ENCODE data around the gene SLC25A23.

Gene SLC25A23

DNA sequence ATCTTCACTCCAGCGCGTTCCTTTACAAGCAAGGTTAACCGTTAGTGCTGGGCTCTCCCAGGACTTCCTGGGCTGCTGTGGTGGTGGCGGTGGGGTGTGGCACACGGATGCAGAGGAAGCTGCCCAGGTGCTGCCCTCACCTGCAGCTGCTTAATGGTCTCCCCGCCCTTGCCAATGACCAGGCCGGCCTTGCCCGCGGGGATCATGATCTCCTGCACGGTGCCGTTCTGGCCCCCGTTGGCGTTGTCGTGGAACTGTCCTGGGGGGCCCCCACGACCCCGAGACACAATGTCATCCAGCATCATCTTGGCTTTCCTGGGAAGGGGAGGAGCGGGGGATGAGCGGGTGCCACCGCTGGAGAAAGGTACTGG lies 41.0 kb downstream of the SLC25A23 start:
- Histone ChIP-seq H3K9ac (ENCODE audit: low read length) (no peak overlapping the region), H3F3A (ENCODE audit: insufficient read depth, low read length) (0 out of 2 replicates have a peak, but pooled peaks cover 8% of the 10 kb centered on the region), H4K20me1 (ENCODE audit: insufficient read depth, low read length) (peaks cover 43% of the 10 kb centered on the region), H3K9me2 (replicated peaks; ENCODE audit: insufficient read depth, low read length) (no peaks in the 10 kb centered on the region), H3K27me3 (replicated peaks; ENCODE audit: insufficient read depth, low read length) (no peaks in the 10 kb centered on the region), H2AFZ (ENCODE audit: low read length) (no peak overlapping the region), H3K79me2 (ENCODE audit: low read length) (peaks cover 65% of the 10 kb centered on the region), H3K4me3 (ENCODE audit: low read length) (no peak overlapping the region), H3K36me3 (replicated peaks; ENCODE audit: insufficient read depth, low read length) (peaks cover 55% of the 10 kb centered on the region), H3K27ac (ENCODE audit: low read length) (no peak overlapping the region), H3K4me1 (ENCODE audit: low read length) (peaks cover 6% of the 10 kb centered on the region), H3K4me2 (ENCODE audit: low read depth, low read length) (no peak overlapping the region), H3K9me3 (replicated peaks; ENCODE audit: insufficient read depth, low read length) (no peaks in the 10 kb centered on the region)
- TF ChIP-seq EZH2 (optimal IDR thresholded peaks at IDR 0.05; ENCODE audit: low read depth, low read length): no peak
- TF ChIP-seq, protein P1, sequence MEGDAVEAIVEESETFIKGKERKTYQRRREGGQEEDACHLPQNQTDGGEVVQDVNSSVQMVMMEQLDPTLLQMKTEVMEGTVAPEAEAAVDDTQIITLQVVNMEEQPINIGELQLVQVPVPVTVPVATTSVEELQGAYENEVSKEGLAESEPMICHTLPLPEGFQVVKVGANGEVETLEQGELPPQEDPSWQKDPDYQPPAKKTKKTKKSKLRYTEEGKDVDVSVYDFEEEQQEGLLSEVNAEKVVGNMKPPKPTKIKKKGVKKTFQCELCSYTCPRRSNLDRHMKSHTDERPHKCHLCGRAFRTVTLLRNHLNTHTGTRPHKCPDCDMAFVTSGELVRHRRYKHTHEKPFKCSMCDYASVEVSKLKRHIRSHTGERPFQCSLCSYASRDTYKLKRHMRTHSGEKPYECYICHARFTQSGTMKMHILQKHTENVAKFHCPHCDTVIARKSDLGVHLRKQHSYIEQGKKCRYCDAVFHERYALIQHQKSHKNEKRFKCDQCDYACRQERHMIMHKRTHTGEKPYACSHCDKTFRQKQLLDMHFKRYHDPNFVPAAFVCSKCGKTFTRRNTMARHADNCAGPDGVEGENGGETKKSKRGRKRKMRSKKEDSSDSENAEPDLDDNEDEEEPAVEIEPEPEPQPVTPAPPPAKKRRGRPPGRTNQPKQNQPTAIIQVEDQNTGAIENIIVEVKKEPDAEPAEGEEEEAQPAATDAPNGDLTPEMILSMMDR (IDR thresholded peaks at IDR 0.05; ENCODE audit: low read length): no peak
- no peak for TF ChIP-seq EZH2phosphoT487 (IDR thresholded peaks at IDR 0.05; ENCODE audit: low read length)
- no peak for DNase-seq

DNA sequence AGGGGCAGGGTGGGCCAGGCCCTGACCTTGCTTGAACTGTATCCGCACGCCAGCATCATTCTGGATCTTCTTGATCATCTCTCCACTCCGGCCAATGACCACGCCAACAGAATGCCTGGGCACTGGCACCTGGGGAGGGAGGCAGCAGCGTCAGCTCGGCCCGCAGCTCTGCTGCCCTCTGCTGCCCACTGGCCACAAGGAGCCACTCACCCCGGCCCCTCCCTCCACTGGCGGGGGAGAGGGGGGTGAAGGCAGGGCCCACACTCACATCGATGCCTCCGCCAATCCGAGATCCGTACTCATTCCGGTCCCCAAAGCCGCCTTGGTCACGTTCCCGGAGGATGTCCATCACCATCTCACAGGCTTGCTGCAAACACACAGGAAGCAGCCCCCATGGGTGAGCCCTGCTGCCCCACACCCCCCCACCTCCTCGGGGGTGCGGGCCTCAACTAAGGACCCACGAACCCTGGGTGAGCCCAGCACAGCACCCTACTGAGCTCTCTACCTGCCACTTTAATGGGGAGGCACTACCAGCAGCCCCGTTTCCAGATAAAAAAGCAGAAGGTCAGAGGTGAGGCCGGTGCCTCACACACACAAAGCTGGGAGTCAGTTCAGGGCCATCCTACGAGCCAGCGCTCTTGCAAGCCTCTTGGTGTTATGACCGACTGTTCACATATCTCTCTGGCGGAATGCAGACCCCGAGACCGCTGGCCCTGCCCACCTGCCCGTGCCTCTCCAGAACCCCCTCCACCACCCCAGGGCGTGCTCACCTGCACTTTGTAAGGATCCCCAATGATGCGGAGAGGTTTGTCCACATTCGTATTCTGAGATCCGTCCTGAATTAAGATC lies 41.7 kb downstream of the SLC25A23 start:
- TF ChIP-seq EZH2 (optimal IDR thresholded peaks at IDR 0.05; ENCODE audit: low read depth, low read length): no peak
- TF ChIP-seq, protein P1 (IDR thresholded peaks at IDR 0.05; ENCODE audit: low read length): peak; percentile 12; the same call in 1 of the 2 replicates
- TF ChIP-seq EZH2phosphoT487 (IDR thresholded peaks at IDR 0.05; ENCODE audit: low read length): no peak
- peaks cover 13% of the 10 kb centered on the region; the same call in 1 of the 2 replicates for H3F3A ChIP-seq (ENCODE audit: insufficient read depth, low read length)
- H3K9me2 ChIP-seq (replicated peaks; ENCODE audit: insufficient read depth, low read length): no peaks in the 10 kb centered on the region
- no peaks in the 10 kb centered on the region for H3K27me3 ChIP-seq (replicated peaks; ENCODE audit: insufficient read depth, low read length)
- H4K20me1 ChIP-seq (ENCODE audit: insufficient read depth, low read length): peaks cover 37% of the 10 kb centered on the region
- peaks cover 58% of the 10 kb centered on the region for H3K79me2 ChIP-seq (ENCODE audit: low read length)
- no peak overlapping the region for H2AFZ ChIP-seq (ENCODE audit: low read length)
- DNase-seq: no peak
- H3K4me3 ChIP-seq (ENCODE audit: low read length): no peak overlapping the region
- peaks cover under 1% of the 10 kb centered on the region; the same call in 1 of the 2 replicates for H3K4me1 ChIP-seq (ENCODE audit: low read length)
- no peak overlapping the region for H3K4me2 ChIP-seq (ENCODE audit: low read depth, low read length)
- peaks cover 55% of the 10 kb centered on the region for H3K36me3 ChIP-seq (replicated peaks; ENCODE audit: insufficient read depth, low read length)
- no peaks in the 10 kb centered on the region for H3K9me3 ChIP-seq (replicated peaks; ENCODE audit: insufficient read depth, low read length)
- H3K27ac ChIP-seq (ENCODE audit: low read length): no peak overlapping the region
- H3K9ac ChIP-seq (ENCODE audit: low read length): no peak overlapping the region

DNA sequence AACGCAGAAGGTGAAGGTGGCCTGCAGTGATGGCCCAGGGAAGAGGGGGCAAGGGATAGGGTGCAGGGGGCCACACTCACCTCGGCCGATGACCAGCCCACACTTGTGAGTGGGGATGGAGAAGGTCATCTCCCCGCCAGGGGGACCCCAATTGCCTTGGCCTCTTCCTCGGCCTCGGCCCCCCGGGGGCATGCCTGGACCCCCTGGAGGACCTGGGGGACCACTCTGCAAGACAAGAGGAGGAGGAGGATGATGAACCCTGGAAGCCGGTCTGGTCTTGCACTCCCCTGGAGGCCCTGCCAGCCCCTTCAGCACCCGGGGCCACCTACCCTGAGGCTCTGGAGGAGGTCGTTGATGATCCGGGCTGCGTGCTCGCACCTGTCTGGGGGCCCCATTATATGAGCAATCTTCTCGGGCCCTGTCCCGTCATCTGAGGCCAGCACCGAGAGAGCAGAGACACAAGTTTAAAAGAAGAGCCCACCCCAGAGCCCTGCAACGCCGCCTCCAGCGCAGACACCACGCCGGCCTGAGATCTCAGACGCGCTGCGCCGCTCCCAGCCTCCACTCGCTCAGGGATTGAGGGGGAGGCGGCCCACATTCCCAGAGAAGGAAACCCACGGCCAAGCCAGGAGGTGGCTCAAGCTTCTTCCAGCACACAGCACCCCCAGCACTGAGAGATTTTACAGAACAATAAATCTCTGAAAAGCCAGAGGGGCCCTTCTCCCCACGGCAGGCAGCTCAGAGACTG lies 42.8 kb downstream of the SLC25A23 start:
- Histone ChIP-seq H3K4me1 (ENCODE audit: low read length) (no peaks in the 10 kb centered on the region), H3K27me3 (replicated peaks; ENCODE audit: insufficient read depth, low read length) (no peaks in the 10 kb centered on the region), H3K4me3 (ENCODE audit: low read length) (no peak overlapping the region), H3K27ac (ENCODE audit: low read length) (no peak overlapping the region), H3K4me2 (ENCODE audit: low read depth, low read length) (no peak overlapping the region), H3F3A (ENCODE audit: insufficient read depth, low read length) (peaks cover 13% of the 10 kb centered on the region; the same call in 1 of the 2 replicates), H4K20me1 (ENCODE audit: insufficient read depth, low read length) (peaks cover 25% of the 10 kb centered on the region), H3K9ac (ENCODE audit: low read length) (no peak overlapping the region), H2AFZ (ENCODE audit: low read length) (no peak overlapping the region), H3K9me2 (replicated peaks; ENCODE audit: insufficient read depth, low read length) (no peaks in the 10 kb centered on the region), H3K36me3 (replicated peaks; ENCODE audit: insufficient read depth, low read length) (peaks cover 47% of the 10 kb centered on the region), H3K9me3 (replicated peaks; ENCODE audit: insufficient read depth, low read length) (no peaks in the 10 kb centered on the region), H3K79me2 (ENCODE audit: low read length) (peaks cover 47% of the 10 kb centered on the region)
- TF ChIP-seq, protein P1 (IDR thresholded peaks at IDR 0.05; ENCODE audit: low read length): no peak
- TF ChIP-seq EZH2phosphoT487 (IDR thresholded peaks at IDR 0.05; ENCODE audit: low read length) (no peak), EZH2 (optimal IDR thresholded peaks at IDR 0.05; ENCODE audit: low read depth, low read length) (no peak)
- no peak for DNase-seq
